ENCODE data around the gene MYMK.

The MYMK gene

GRCh38 chr9:133529457-133529856, 4.7 kb upstream of the MYMK start:
- no peak overlapping the region for H3K4me3 ChIP-seq (ENCODE audit: low read length)

GRCh38 chr9:133528876-133529241, 4.1 kb upstream of the MYMK start:
- Histone ChIP-seq H3K9me3 (ENCODE audit: control insufficient read depth, low read length) (no peaks in the 10 kb centered on the region), H3K4me3 (ENCODE audit: low read length) (no peak overlapping the region), H3K36me3 (ENCODE audit: control insufficient read depth, insufficient read depth, low read length) (no peaks in the 10 kb centered on the region), H3K9ac (ENCODE audit: low read length) (no peak overlapping the region), H3K4me1 (ENCODE audit: control insufficient read depth, insufficient read depth, low read length) (peaks cover 4% of the 10 kb centered on the region), H3K27me3 (ENCODE audit: control insufficient read depth, insufficient read depth, low read length) (peaks cover 16% of the 10 kb centered on the region)

More at GRCh38 chr9:133529457-133529856, 4.7 kb upstream of the MYMK start:
- H3K27me3 ChIP-seq (ENCODE audit: control insufficient read depth, insufficient read depth, low read length), result peaks cover 21% of the 10 kb centered on the region
- peaks cover 4% of the 10 kb centered on the region for H3K4me1 ChIP-seq (ENCODE audit: control insufficient read depth, insufficient read depth, low read length)
- H3K9ac ChIP-seq (ENCODE audit: low read length), result no peak overlapping the region
- H3K36me3 ChIP-seq (ENCODE audit: control insufficient read depth, insufficient read depth, low read length), result no peaks in the 10 kb centered on the region
- H3K9me3 ChIP-seq (ENCODE audit: control insufficient read depth, low read length), result no peaks in the 10 kb centered on the region

- Histone ChIP-seq H3K36me3 (ENCODE audit: control insufficient read depth, insufficient read depth, low read length) (no peaks in the 10 kb centered on the region), H3K27me3 (ENCODE audit: control insufficient read depth, insufficient read depth, low read length) (peaks cover 10% of the 10 kb centered on the region), H3K9me3 (ENCODE audit: control insufficient read depth, low read length) (no peaks in the 10 kb centered on the region), H3K4me3 (ENCODE audit: low read length) (no peak overlapping the region), H3K4me1 (ENCODE audit: control insufficient read depth, insufficient read depth, low read length) (peaks cover 4% of the 10 kb centered on the region), H3K9ac (ENCODE audit: low read length) (no peak overlapping the region)
Observed at GRCh38 chr9:133528001-133528875, 3.5 kb upstream of the MYMK start.

GRCh38 chr9:133527444-133527920, 2.7 kb upstream of the MYMK start:
- no peak overlapping the region for H3K9ac ChIP-seq (ENCODE audit: low read length)
- H3K9me3 ChIP-seq (ENCODE audit: control insufficient read depth, low read length), result no peaks in the 10 kb centered on the region
- H3K27me3 ChIP-seq (ENCODE audit: control insufficient read depth, insufficient read depth, low read length), result peaks cover 3% of the 10 kb centered on the region
- peaks cover 8% of the 10 kb centered on the region for H3K4me1 ChIP-seq (ENCODE audit: control insufficient read depth, insufficient read depth, low read length)
- H3K36me3 ChIP-seq (ENCODE audit: control insufficient read depth, insufficient read depth, low read length), result no peaks in the 10 kb centered on the region
- H3K4me3 ChIP-seq (ENCODE audit: low read length), result no peak overlapping the region

GRCh38 chr9:133526721-133527321, 2.1 kb upstream of the MYMK start:
- Histone ChIP-seq H3K4me1 (ENCODE audit: control insufficient read depth, insufficient read depth, low read length) (peaks cover 13% of the 10 kb centered on the region), H3K36me3 (ENCODE audit: control insufficient read depth, insufficient read depth, low read length) (no peaks in the 10 kb centered on the region), H3K27me3 (ENCODE audit: control insufficient read depth, insufficient read depth, low read length) (peaks cover 3% of the 10 kb centered on the region), H3K9ac (ENCODE audit: low read length) (no peak overlapping the region), H3K9me3 (ENCODE audit: control insufficient read depth, low read length) (no peaks in the 10 kb centered on the region), H3K4me3 (ENCODE audit: low read length) (no peak overlapping the region)

GRCh38 chr9:133525677-133526076, 918 bp upstream of the MYMK start:
- H3K27me3 ChIP-seq (ENCODE audit: control insufficient read depth, insufficient read depth, low read length), result peaks cover 3% of the 10 kb centered on the region
- peaks cover 13% of the 10 kb centered on the region for H3K4me1 ChIP-seq (ENCODE audit: control insufficient read depth, insufficient read depth, low read length)
- H3K4me3 ChIP-seq (ENCODE audit: low read length), result no peak overlapping the region
- H3K9ac ChIP-seq (ENCODE audit: low read length), result no peak overlapping the region
- no peaks in the 10 kb centered on the region for H3K9me3 ChIP-seq (ENCODE audit: control insufficient read depth, low read length)
- H3K36me3 ChIP-seq (ENCODE audit: control insufficient read depth, insufficient read depth, low read length), result no peaks in the 10 kb centered on the region

- Histone ChIP-seq H3K9me3 (ENCODE audit: control insufficient read depth, low read length) (no peaks in the 10 kb centered on the region), H3K9ac (ENCODE audit: low read length) (no peak overlapping the region), H3K4me3 (ENCODE audit: low read length) (no peak overlapping the region), H3K4me1 (ENCODE audit: control insufficient read depth, insufficient read depth, low read length) (peaks cover 13% of the 10 kb centered on the region), H3K27me3 (ENCODE audit: control insufficient read depth, insufficient read depth, low read length) (peaks cover 1% of the 10 kb centered on the region), H3K36me3 (ENCODE audit: control insufficient read depth, insufficient read depth, low read length) (no peaks in the 10 kb centered on the region)
Observed at GRCh38 chr9:133524146-133524545, 613 bp downstream of the MYMK start.

GRCh38 chr9:133523106-133523505, 1.7 kb downstream of the MYMK start:
- no peak overlapping the region for H3K9ac ChIP-seq (ENCODE audit: low read length)
- H3K27me3 ChIP-seq (ENCODE audit: control insufficient read depth, insufficient read depth, low read length), result no peaks in the 10 kb centered on the region
- H3K36me3 ChIP-seq (ENCODE audit: control insufficient read depth, insufficient read depth, low read length), result no peaks in the 10 kb centered on the region
- peaks cover 13% of the 10 kb centered on the region for H3K4me1 ChIP-seq (ENCODE audit: control insufficient read depth, insufficient read depth, low read length)
- no peaks in the 10 kb centered on the region for H3K9me3 ChIP-seq (ENCODE audit: control insufficient read depth, low read length)
- H3K4me3 ChIP-seq (ENCODE audit: low read length), result no peak overlapping the region

- peaks cover 13% of the 10 kb centered on the region for H3K4me1 ChIP-seq (ENCODE audit: control insufficient read depth, insufficient read depth, low read length)
Observed at GRCh38 chr9:133522073-133522910, 2.5 kb downstream of the MYMK start.

GRCh38 chr9:133521122-133522072, 3.4 kb downstream of the MYMK start:
- Histone ChIP-seq H3K4me3 (ENCODE audit: low read length) (no peak overlapping the region), H3K27me3 (ENCODE audit: control insufficient read depth, insufficient read depth, low read length) (no peaks in the 10 kb centered on the region), H3K9ac (ENCODE audit: low read length) (no peak overlapping the region), H3K9me3 (ENCODE audit: control insufficient read depth, low read length) (no peaks in the 10 kb centered on the region), H3K36me3 (ENCODE audit: control insufficient read depth, insufficient read depth, low read length) (no peaks in the 10 kb centered on the region), H3K4me1 (ENCODE audit: control insufficient read depth, insufficient read depth, low read length) (peaks cover 13% of the 10 kb centered on the region)

More at GRCh38 chr9:133522073-133522910, 2.5 kb downstream of the MYMK start:
- Histone ChIP-seq H3K36me3 (ENCODE audit: control insufficient read depth, insufficient read depth, low read length) (no peaks in the 10 kb centered on the region), H3K4me3 (ENCODE audit: low read length) (no peak overlapping the region), H3K9me3 (ENCODE audit: control insufficient read depth, low read length) (no peaks in the 10 kb centered on the region), H3K9ac (ENCODE audit: low read length) (no peak overlapping the region), H3K27me3 (ENCODE audit: control insufficient read depth, insufficient read depth, low read length) (no peaks in the 10 kb centered on the region)

All from mucosa of stomach (tissue), 1 donor.